ENCODE data around the gene ATG13.

Gene ATG13

DNA sequence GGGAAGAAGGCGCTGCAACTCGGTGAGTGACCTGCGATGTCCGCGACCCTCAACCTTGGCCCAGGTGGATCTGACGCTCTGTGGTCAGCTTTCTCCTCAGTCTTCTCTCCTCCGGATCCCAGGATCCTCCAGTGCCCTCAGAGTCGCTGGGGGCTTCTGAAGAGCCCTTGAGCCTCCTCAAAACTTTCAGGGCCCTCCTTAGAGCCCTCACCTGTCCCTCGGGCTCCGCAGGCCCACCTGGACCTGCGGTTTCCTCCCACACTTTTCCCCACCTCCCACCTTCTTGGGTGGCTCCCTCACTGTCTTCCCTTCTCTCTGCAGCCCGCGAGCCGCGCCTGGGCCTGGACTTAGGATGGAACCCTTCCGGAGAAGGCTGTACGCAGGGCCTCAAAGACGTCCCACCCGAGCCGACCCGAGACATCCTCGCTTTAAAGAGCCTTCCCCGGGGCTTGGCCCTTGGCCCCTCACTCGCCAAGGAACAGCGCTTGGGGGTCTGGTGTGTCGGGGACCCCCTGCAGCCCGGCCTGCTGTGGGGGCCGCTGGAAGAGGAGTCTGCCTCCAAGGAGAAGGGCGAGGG is 83.8 kb downstream of the ATG13 start:
- TF ChIP-seq FOXM1 (IDR thresholded peaks at IDR 0.05; ENCODE audit: borderline replicate concordance, low read depth) (no peak), ZBTB7A (IDR thresholded peaks at IDR 0.05; ENCODE audit: low read depth) (no peak), YY1 (IDR thresholded peaks at IDR 0.05; ENCODE audit: low read depth) (no peak), TCF12 (IDR thresholded peaks at IDR 0.05; ENCODE audit: low read depth) (no peak), REST (IDR thresholded peaks at IDR 0.05; ENCODE audit: low read depth) (no peak), CREB1 (IDR thresholded peaks at IDR 0.05; ENCODE audit: low read depth) (no peak)
- TF ChIP-seq, protein P1, sequence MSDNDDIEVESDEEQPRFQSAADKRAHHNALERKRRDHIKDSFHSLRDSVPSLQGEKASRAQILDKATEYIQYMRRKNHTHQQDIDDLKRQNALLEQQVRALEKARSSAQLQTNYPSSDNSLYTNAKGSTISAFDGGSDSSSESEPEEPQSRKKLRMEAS (IDR thresholded peaks at IDR 0.05), result no peak

DNA sequence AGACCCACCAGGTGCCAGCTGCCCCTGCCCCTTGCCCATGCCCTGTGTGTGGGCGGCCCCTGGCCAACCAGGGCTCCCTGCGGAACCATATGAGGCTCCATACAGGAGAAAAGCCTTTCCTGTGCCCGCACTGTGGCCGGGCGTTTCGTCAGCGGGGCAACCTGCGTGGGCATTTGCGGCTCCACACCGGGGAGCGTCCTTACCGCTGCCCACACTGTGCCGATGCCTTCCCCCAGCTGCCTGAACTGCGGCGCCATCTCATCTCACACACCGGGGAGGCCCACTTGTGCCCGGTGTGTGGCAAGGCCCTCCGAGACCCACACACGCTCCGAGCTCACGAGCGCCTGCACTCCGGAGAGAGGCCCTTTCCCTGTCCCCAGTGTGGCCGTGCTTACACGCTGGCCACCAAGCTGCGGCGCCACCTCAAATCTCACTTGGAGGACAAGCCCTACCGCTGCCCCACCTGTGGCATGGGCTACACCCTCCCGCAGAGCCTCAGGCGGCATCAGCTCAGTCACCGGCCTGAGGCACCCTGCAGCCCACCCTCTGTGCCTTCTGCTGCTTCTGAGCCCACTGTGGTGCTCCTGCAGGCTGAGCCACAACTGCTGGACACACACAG is 87.8 kb downstream of the ATG13 start:
- TF ChIP-seq CEBPB (IDR thresholded peaks at IDR 0.05) (no peak), EP300 (IDR thresholded peaks at IDR 0.05; ENCODE audit: borderline replicate concordance) (no peak), RAD21 (IDR thresholded peaks at IDR 0.05; ENCODE audit: low read depth) (no peak), USF1 (IDR thresholded peaks at IDR 0.05) (no peak)
- TF ChIP-seq, protein P1 (IDR thresholded peaks at IDR 0.05), result no peak

- TF ChIP-seq EP300 (IDR thresholded peaks at IDR 0.05; ENCODE audit: borderline replicate concordance), result no peak
- TF ChIP-seq USF1 (IDR thresholded peaks at IDR 0.05), result no peak
- no peak for TF ChIP-seq TEAD4 (IDR thresholded peaks at IDR 0.05)
- no peak for TF ChIP-seq CREB1 (IDR thresholded peaks at IDR 0.05; ENCODE audit: low read depth)
- no peak for TF ChIP-seq CEBPB (IDR thresholded peaks at IDR 0.05)
- TF ChIP-seq EGR1 (IDR thresholded peaks at IDR 0.05), result no peak
Measured at GRCh38 chr11:46706886-46707285, 89.5 kb downstream of the ATG13 start.

DNA sequence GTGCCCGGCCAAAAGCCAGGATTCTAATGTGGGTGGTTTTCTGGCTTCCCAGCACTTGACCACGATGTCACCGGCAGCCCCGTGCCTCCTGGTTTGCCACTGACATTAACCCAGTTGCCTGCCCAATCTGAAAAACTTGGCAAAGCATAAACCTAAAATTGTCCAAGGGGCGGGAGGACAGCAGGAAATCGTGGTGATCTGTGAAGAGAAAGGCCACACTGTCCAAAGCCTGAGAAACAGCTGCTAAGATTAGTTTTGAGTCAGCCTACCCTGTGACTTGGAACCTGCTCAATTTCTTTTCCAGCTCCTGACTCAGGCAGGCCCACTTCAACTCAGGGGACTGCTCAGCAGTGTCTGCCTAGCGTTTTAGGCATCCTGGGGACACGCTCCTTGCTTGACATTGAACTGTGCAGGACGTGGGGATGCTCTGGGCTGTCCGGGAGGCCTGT is 93.5 kb downstream of the ATG13 start:
- no peak for TF ChIP-seq YY1 (IDR thresholded peaks at IDR 0.05; ENCODE audit: low read depth)
- no peak for TF ChIP-seq NFIC (IDR thresholded peaks at IDR 0.05)
- no peak for TF ChIP-seq FOXM1 (IDR thresholded peaks at IDR 0.05; ENCODE audit: borderline replicate concordance, low read depth)
- no peak for TF ChIP-seq CEBPB (IDR thresholded peaks at IDR 0.05)
- TF ChIP-seq TEAD4 (IDR thresholded peaks at IDR 0.05), result no peak
- no peak for TF ChIP-seq CREB1 (IDR thresholded peaks at IDR 0.05; ENCODE audit: low read depth)
- TF ChIP-seq ZBTB7A (IDR thresholded peaks at IDR 0.05; ENCODE audit: low read depth), result no peak
- TF ChIP-seq TAF1 (IDR thresholded peaks at IDR 0.05; ENCODE audit: low read depth), result no peak
- no peak for TF ChIP-seq TCF12 (IDR thresholded peaks at IDR 0.05; ENCODE audit: low read depth)
- TF ChIP-seq EP300 (IDR thresholded peaks at IDR 0.05; ENCODE audit: borderline replicate concordance), result no peak
- TF ChIP-seq RAD21 (IDR thresholded peaks at IDR 0.05; ENCODE audit: low read depth), result no peak
- no peak for TF ChIP-seq USF1 (IDR thresholded peaks at IDR 0.05)
- TF ChIP-seq, protein P1 (IDR thresholded peaks at IDR 0.05), result no peak
- no peak for TF ChIP-seq REST (IDR thresholded peaks at IDR 0.05; ENCODE audit: low read depth)
- TF ChIP-seq EGR1 (IDR thresholded peaks at IDR 0.05), result no peak

- TF ChIP-seq EGR1 (IDR thresholded peaks at IDR 0.05) (no peak), CREB1 (IDR thresholded peaks at IDR 0.05; ENCODE audit: low read depth) (no peak), TEAD4 (IDR thresholded peaks at IDR 0.05) (no peak), REST (IDR thresholded peaks at IDR 0.05; ENCODE audit: low read depth) (no peak), TAF1 (IDR thresholded peaks at IDR 0.05; ENCODE audit: low read depth) (no peak), CEBPB (IDR thresholded peaks at IDR 0.05) (no peak)
Measured at GRCh38 chr11:46711303-46711702, 94.0 kb downstream of the ATG13 start.
